ENCODE results near the gene SETBP1.

Gene SETBP1

GRCh38 chr18:44765456-44765855 lies 84.8 kb downstream of the SETBP1 start:
- FAIRE-seq = no peak

- no peak for FAIRE-seq
Observed at GRCh38 chr18:44766450-44766849, 85.8 kb downstream of the SETBP1 start.

GRCh38 chr18:44767807-44768206 lies 87.1 kb downstream of the SETBP1 start:
- FAIRE-seq = no peak

- FAIRE-seq = no peak
Observed at GRCh38 chr18:44770641-44771040, 90.0 kb downstream of the SETBP1 start.

GRCh38 chr18:44771572-44771955 lies 90.9 kb downstream of the SETBP1 start:
- no peak for FAIRE-seq

- no peak for FAIRE-seq
Observed at GRCh38 chr18:44771956-44772917, 91.5 kb downstream of the SETBP1 start.

- FAIRE-seq = no peak
Observed at GRCh38 chr18:44773640-44774155, 93.0 kb downstream of the SETBP1 start.

GRCh38 chr18:44774191-44774590 lies 93.5 kb downstream of the SETBP1 start:
- FAIRE-seq = no peak

GRCh38 chr18:44777457-44778192 lies 96.9 kb downstream of the SETBP1 start:
- no peak for FAIRE-seq

GRCh38 chr18:44778788-44779187 lies 98.1 kb downstream of the SETBP1 start:
- no peak for FAIRE-seq

GRCh38 chr18:44779753-44780292 lies 99.1 kb downstream of the SETBP1 start:
- no peak for FAIRE-seq

- no peak for FAIRE-seq
Observed at GRCh38 chr18:44781886-44782285, 101.2 kb downstream of the SETBP1 start.

- no peak for FAIRE-seq
Observed at GRCh38 chr18:44782617-44783016, 101.9 kb downstream of the SETBP1 start.

GRCh38 chr18:44783371-44783770 lies 102.7 kb downstream of the SETBP1 start:
- FAIRE-seq = no peak

- no peak for FAIRE-seq
Observed at GRCh38 chr18:44786257-44786656, 105.6 kb downstream of the SETBP1 start.

GRCh38 chr18:44786688-44787087 lies 106.0 kb downstream of the SETBP1 start:
- no peak for FAIRE-seq

- FAIRE-seq = no peak
Observed at GRCh38 chr18:44788334-44788733, 107.6 kb downstream of the SETBP1 start.

- FAIRE-seq = no peak
Observed at GRCh38 chr18:44789710-44790109, 109.0 kb downstream of the SETBP1 start.

GRCh38 chr18:44790860-44791259 lies 110.2 kb downstream of the SETBP1 start:
- no peak for FAIRE-seq

GRCh38 chr18:44791520-44791919 lies 110.8 kb downstream of the SETBP1 start:
- no peak for FAIRE-seq

- no peak for FAIRE-seq
Observed at GRCh38 chr18:44792456-44793061, 111.9 kb downstream of the SETBP1 start.

- FAIRE-seq = no peak
Observed at GRCh38 chr18:44793194-44793593, 112.5 kb downstream of the SETBP1 start.

- FAIRE-seq = no peak
Observed at GRCh38 chr18:44793685-44794084, 113.0 kb downstream of the SETBP1 start.
